GM21723 (cell line): ENCODE results near the gene MUSTN1.

Source experiments
- ATAC-seq: cut with Tn5 transposase; IDR thresholded peaks from one replicate; pipeline ENCODE4 v1.9.1; 2021; ENCODE audit warnings: mild to moderate bottlenecking, moderate library complexity; ENCODE audit not compliant: unreplicated experiment

MUSTN1 gene

GRCh38 chr3:52836471-52836845 is 1.6 kb upstream of the MUSTN1 start:
- ATAC-seq = no peak

- ATAC-seq = no peak
These were observed 1.1 kb upstream of the MUSTN1 start for GRCh38 chr3:52835766-52836470.

DNA sequence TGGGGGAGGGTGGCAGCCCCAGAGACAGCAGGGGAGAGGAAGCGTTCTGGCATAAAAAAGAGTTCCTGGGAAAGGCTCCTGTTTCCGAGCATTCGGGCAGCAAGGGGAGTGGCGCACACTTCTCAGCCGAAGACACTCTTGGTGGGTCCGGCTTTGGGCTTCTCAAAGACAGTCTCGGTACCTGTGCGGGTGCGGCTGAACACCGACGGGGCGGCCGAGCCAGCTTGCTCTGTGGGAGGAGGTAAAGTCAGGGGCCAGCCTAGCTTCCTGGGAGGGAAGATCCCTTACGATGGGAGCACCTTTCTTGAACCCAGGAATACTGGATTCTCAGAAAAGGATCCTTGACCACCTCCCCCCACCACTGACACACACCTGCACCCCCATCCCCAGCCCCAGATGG is 1.6 kb downstream of the MUSTN1 start:
- ATAC-seq = no peak

GRCh38 chr3:52831500-52832301 is 3.1 kb downstream of the MUSTN1 start:
- ATAC-seq = no peak

GRCh38 chr3:52830535-52831258 is 4.1 kb downstream of the MUSTN1 start, which contains the start of gene ITIH4:
ITIH4 (minus strand) TSS chr3:52830672; CDS start chr3:52830642, 30 bp downstream.
- no peak for ATAC-seq

DNA sequence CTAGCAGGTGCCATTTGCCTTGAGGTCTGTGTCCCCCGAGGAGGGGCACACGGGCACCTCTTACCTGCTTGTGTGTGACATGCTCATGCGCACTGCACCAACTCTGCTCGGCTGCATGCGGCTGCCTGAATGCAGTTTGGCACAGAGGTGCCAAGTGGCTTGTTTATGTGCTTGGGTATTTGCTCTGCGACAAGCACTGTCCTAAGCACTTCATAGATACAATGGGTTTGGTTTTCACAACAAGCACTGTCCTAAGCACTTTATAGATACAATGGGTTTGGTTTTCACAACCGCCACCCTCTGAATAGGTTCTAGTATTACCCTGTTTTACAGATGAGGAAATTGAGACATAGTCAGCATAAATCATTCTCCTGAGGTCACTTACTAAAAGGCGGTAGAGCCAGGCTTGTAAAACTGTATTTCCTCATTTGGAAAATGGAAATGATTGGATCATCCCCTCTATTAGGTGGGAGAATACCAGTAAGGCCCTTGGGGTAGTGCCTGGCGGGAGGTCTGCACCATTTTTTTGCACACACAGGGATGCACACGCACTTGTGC is 4.8 kb downstream of the MUSTN1 start:
- ATAC-seq = no peak

- no peak for ATAC-seq
These were observed 5.3 kb downstream of the MUSTN1 start for GRCh38 chr3:52829482-52829881.

DNA sequence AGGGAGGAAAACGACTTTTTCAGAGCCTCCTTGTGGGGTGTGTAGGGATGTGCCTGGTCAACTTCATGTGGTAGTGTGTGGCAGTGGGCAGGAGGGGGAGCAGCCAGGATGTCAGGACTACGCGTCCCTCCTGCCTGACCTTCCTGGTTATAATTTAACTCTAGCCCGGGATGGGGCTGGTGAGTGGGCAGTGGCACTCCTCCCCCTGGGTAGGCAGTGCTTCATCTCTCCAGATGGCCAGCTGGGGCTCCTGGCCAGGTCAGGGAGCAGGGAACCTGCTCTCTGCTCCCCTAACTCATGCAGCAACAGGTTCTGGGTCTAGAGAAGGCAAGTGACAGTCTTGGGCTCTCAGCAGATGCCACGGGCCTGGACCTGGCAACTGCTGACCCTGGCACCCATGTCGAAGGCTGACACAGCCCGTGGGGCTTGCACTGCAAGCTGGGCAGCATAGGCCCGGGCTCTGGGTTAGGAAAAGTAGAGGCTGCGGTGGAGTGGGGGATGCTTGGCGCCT is 6.9 kb downstream of the MUSTN1 start:
- ATAC-seq = no peak

DNA sequence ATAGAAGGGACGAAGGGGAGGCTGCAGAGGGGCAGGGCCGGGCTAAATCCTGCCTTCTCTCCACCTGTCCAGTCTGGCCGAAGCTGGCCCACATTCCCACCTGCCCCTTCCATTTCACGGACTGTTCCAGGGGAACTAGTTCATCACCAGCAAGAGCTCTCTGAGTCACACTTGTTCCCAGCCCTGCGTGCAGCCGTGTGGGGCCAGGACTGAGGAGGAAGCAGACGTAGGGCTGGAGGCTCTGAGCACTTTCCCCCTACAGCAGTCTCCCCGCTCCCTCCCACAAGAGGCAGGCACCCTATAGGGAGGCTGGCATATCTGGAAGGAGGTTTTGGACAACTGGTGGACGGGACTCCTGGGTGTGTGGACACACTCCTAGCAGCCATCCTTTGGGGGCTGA is 7.4 kb downstream of the MUSTN1 start:
- no peak for ATAC-seq

- no peak for ATAC-seq
These were observed 10.8 kb downstream of the MUSTN1 start for GRCh38 chr3:52824037-52824436.

DNA sequence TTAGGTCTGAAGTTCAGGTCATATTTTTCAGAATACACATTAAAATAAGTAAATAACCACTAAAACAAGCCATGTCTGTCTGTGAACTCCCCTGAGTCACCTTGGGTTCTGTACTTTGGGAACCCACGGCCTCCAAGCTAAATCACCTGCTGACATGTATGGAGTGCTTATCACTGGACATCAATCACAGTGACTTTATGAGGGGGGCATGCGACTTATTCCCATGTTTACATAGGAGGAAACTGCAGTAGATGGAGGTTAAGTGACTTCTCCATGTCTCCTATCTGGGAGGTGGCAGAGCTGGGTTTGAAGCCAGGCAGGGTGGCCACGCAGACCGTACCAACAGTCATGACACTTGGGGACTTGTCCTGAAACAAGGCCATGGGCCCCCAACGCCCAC is 12.5 kb downstream of the MUSTN1 start:
- ATAC-seq = no peak

DNA sequence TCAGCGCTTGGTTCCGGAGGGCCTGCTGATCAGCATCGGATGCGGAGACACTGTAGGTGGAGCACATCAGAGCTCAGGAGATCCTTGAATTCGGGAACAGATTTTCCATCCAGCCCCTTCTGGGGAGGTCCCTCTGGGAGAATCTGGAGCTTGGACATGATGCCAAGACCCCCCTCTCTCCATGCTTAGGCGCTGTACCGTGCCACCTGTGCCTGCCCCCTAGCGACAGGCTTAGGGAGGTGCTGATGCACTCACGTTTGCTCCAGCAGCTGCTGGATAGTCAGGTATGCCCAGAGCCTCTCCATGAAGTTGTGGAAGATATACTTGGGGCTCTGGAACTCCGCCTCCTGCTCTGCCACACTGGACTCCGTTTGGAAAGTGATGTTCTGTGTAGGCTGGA is 14.1 kb downstream of the MUSTN1 start:
- ATAC-seq = no peak

DNA sequence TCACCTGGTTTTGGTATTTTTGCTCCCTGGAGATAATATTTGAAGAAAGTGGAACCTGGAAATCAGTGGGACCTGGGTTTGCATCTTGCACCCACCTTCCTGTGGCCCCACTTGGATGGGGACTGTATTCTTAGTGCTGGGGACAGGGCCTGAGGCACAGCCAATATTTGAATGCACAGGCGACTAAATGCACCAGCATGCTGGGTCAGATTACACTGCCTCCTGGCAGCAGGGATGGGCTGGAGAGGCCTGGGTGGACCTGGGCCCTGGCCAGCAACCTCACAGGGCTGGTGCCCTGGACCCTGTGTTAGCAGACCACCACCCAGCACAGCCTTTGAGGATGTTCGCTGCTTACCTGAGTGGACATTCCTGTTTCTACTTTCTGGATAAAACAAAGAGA is 14.9 kb downstream of the MUSTN1 start:
- ATAC-seq = no peak

DNA sequence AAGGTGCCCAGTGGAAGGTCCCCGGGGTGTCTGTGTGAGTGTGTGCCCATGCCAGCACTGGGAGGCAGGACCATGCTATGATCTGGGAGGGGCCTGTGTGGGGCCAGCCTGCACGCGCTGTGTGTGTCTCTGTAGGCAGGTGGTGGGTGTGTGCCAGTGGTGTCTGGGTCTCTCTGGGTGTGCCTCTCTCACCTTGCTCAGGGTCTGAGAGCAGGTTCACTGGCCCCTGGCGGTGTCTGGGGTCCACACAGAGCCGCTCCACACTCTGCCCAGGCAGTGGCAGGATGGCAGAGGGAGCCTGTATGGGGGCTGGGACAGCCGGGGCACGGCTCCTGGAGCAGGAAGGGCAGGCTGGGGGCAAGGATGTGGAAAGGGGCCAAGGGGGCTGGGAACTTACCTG is 17.0 kb downstream of the MUSTN1 start:
- no peak for ATAC-seq

GRCh38 chr3:52817221-52817620 is 17.6 kb downstream of the MUSTN1 start:
- no peak for ATAC-seq

DNA sequence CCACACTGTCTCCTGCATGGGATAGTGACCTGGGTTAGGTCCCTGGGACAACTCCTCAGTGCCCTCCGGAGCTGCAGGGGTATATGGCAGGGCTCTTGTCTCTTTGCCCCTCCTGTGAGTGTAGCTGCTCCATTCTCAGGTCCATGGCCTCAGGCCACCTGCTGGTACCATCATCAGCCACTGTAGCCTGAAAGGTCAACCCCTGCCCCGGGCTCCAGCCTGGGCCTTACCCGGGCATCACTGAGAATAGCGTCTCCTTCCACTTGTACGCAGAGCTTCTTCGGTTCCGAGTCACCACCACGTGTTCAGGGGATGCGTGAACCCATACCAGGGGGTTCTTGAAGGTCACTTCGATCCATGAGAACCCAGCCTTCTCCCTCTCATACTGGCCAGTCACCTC is 18.2 kb downstream of the MUSTN1 start:
- no peak for ATAC-seq

DNA sequence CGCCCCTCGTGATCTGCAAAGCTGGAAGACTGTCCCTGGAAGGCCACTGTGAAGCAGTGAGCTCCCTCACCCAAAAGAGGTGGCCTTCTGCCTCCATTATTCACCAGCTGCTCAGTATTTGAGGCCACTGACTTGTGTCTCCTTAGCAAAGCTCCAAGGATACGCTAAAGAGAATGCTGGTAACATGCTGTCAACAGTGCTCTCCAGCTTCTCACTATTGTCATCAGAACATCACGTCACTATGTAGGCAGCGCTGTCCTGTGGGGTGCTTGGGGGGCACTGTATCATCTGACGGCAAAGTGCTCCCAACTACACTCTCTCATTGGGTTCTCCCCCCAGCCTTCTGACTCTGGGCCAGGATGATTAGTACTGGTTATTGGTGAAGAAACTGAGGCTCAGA is 18.6 kb downstream of the MUSTN1 start:
- ATAC-seq = no peak

DNA sequence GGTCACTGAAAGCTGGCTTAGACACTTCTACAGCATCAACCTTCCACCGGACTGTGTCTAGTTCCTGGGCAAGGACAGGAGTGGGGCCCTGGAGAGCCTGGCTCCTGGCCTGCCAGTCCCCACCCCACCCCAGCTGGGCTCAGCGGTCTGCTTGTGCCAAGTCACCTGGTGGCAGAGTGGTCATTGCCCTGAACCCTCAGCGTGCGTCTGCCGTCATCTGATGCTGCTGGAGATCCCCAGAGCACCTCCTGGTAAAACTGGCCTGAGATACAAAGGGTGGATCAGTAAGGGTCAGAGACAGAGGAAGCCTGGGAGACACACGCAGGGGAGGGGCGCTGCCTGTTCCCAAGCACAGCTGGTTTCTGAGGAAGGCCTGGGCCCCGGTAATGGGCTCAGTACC is 21.0 kb downstream of the MUSTN1 start:
- no peak for ATAC-seq

DNA sequence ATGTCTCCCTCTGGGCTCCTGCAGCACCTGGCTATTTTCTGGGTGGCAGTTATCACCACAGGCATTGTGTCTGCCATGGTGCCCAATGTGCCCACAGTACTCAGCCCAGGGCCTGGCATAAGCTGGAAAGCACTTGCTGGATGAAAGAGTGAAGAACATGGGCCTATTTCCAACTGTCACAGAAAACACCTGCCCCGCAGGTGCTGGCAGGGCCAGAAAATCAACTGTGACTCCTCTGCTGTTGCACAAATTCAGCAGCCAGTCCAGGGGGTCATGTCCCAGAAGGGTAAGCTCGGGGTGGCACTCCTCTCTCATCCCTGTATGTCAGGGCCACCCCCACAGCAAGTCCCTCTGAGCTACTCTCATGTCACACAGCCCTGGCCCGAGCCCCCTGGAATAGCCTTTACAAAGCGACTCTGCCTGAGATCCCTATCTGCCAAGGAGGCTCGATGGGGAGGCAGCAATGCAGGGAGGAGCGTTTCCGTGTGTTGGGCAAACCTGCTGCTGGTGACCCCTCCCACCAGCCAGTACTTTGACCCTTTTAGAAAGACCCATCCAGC is 23.3 kb downstream of the MUSTN1 start:
- no peak for ATAC-seq

DNA sequence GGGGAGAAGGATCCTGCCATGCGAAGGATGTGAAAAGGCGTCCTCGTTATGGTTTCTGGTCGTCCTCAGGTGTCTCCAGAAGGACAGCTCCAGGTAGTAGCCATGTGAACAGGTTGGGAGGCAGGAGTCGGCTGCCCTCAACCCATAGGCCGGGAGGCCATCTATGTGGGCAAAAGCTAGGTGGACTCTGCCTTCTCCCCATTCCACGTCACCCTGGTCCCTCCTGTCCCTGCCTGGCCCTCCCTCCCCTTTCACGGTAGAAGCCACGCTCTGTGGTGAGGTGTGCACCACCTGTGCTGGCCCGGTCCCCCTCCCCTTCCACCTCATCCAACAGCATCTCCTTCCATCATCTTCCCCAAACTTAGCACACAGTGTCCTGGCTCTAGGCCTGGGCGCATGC is 23.9 kb downstream of the MUSTN1 start:
- no peak for ATAC-seq
